ENCODE data around the gene MCRIP2.

Gene MCRIP2

DNA sequence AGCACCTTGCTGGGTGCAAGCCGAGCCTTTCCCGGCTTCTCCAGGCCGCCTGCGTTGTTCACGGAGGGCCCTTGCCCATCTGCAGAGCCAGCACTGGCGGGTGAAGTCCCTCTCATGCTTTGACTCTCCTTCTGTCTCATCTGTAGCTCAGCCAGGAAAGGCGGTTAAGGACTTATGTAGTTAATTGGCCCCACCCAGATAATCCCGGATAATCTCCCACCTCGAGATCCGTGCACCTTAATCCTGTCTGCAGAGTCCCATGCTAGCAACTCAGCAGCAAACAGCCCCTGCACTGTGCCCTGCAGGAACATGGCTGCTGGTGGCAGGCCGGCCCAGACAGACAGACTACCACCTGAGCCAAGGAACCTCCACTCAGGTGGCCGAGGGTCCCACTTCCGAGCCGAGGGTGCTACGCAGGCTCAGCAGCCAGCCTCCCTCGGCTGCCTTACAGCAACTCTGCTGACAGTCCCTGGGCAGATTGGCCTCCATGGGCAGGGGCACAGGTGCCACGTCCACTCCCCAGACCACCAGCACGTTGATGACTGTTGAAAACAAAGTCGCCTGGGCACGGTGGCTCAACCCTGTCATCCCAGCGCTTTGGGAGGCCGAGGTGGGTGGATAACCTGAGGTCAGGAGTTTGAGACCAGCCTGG, 34.8 kb upstream of the MCRIP2 start:
- Histone ChIP-seq H3K9me3 (ENCODE audit: low read length) (peaks cover 23% of the 10 kb centered on the region), H3K27me3 (ENCODE audit: insufficient read depth, low read length) (no peaks in the 10 kb centered on the region), H3K4me1 (ENCODE audit: insufficient read depth, low read length) (no peaks in the 10 kb centered on the region), H3K4me3 (ENCODE audit: low read length) (no peak overlapping the region), H2AFZ (ENCODE audit: low read depth, low read length) (no peak overlapping the region), H3K36me3 (ENCODE audit: insufficient read depth, low read length) (peaks cover 3% of the 10 kb centered on the region)

DNA sequence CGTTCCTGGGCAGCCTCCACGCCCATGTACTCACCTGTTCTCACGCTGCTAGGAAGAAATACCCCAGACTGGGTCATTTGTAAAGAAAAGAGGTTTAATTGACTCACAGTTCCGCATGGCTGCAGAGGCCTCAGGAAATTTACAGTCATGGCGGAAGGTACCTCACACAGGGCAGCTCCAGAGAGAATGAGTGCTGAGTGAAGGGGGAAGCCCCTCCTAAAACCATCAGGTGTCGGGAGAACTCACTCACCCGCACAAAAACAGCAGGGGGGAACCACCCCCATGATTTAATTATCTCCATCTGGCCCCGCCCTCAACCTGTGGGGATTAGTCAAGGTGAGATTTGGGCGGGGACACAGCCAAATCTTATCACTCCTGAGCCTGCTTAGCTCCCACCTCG, 33.6 kb upstream of the MCRIP2 start:
- Histone ChIP-seq H3K36me3 (ENCODE audit: insufficient read depth, low read length) (peaks cover 2% of the 10 kb centered on the region), H3K4me1 (ENCODE audit: insufficient read depth, low read length) (no peaks in the 10 kb centered on the region), H3K4me3 (ENCODE audit: low read length) (no peak overlapping the region), H2AFZ (ENCODE audit: low read depth, low read length) (no peak overlapping the region), H3K27me3 (ENCODE audit: insufficient read depth, low read length) (no peaks in the 10 kb centered on the region), H3K9me3 (ENCODE audit: low read length) (peaks cover 23% of the 10 kb centered on the region)

DNA sequence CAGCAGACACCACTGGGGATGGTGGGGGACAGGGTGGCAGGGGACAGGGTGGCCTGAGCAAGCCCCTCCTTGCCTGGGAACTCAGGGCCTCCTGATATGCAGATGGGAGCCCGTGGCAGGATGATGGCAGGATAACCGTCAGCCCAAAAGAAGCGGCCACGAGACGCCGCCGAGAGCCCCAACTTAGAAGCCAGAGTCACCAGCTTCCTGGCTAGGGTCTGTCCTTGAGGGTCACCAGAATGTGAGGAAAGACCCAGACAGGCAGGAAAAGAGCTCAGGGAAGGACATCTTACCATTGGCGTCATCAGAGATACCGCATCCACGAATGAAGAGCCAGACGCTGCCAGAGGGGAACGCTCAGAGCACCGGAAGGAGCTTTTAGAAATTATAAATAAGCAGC, 32.3 kb upstream of the MCRIP2 start:
- peaks cover 5% of the 10 kb centered on the region for H3K36me3 ChIP-seq (ENCODE audit: insufficient read depth, low read length)
- H3K9me3 ChIP-seq (ENCODE audit: low read length): peaks cover 28% of the 10 kb centered on the region
- H3K27me3 ChIP-seq (ENCODE audit: insufficient read depth, low read length): no peaks in the 10 kb centered on the region
- no peak overlapping the region for H2AFZ ChIP-seq (ENCODE audit: low read depth, low read length)
- H3K4me1 ChIP-seq (ENCODE audit: insufficient read depth, low read length): no peaks in the 10 kb centered on the region
- H3K4me3 ChIP-seq (ENCODE audit: low read length): no peak overlapping the region

DNA sequence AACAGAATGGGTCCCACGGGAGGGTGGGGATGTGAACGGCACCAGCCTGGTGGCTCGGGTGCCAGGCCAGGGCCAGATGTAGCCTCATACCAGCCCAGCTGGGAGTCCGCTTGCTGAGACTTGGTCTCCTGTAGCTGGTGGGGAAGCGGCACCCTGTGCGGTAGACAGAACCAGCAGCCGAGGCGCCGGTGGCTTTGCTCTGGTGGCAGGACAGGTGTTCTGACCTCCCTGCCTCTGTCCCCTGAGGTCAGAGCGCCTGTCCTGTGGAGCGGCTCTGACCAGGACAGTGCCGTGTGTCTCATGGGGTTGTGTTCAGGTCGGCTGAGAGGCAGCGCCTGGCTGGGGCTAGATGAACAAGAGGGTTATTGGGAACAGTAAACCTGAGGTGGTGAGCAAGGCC, 31.6 kb upstream of the MCRIP2 start:
- peaks cover 31% of the 10 kb centered on the region for H3K9me3 ChIP-seq (ENCODE audit: low read length)
- H3K36me3 ChIP-seq (ENCODE audit: insufficient read depth, low read length): peaks cover 5% of the 10 kb centered on the region
- no peak overlapping the region for H2AFZ ChIP-seq (ENCODE audit: low read depth, low read length)
- no peak overlapping the region for H3K4me3 ChIP-seq (ENCODE audit: low read length)
- H3K27me3 ChIP-seq (ENCODE audit: insufficient read depth, low read length): no peaks in the 10 kb centered on the region
- H3K4me1 ChIP-seq (ENCODE audit: insufficient read depth, low read length): no peaks in the 10 kb centered on the region

DNA sequence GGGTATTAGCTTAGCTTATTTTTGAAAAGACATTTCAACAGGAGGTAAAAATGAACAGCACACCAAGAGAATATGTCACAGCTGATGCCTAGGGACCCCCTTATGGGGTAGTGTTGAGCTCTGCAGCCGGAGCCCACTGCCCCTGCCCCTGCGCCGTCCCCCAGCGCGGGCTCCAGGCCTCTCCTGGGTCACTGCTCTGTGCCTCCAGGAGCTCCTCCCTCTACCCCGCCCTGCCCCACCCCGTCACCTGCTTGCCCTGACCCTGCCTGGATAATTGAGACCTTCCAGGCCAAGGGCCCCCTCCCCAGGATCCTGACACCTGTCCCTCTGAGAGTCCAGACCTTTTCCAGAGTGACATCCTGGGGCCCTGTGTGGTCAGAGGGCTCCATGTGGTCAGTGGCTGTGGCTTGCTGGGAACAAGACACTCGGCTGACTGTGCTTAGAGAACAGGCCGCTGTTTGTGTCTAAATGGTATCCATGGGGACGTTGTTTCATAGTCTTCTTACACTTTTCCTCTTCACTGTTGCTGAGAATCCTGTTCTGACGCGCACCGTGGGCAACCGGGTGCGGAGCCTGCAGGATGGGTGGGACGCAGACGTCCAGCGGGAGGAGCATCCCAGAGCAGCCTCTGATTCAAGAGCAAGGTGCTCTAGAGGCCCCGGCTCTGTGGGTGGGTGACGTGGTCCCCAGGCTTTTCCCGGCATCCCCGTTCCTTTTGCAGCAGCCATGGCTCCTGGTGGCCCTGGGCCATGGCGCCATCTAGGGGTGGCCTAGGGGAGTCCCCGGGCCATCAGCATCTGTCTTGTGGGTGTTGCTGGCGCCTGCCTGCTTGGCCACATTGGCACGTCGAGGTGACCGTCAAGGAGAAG, 30.9 kb upstream of the MCRIP2 start:
- Histone ChIP-seq H3K36me3 (ENCODE audit: insufficient read depth, low read length) (peaks cover 5% of the 10 kb centered on the region), H3K27me3 (ENCODE audit: insufficient read depth, low read length) (no peaks in the 10 kb centered on the region), H3K4me1 (ENCODE audit: insufficient read depth, low read length) (no peaks in the 10 kb centered on the region), H2AFZ (ENCODE audit: low read depth, low read length) (no peak overlapping the region), H3K4me3 (ENCODE audit: low read length) (no peak overlapping the region), H3K9me3 (ENCODE audit: low read length) (peaks cover 24% of the 10 kb centered on the region)

DNA sequence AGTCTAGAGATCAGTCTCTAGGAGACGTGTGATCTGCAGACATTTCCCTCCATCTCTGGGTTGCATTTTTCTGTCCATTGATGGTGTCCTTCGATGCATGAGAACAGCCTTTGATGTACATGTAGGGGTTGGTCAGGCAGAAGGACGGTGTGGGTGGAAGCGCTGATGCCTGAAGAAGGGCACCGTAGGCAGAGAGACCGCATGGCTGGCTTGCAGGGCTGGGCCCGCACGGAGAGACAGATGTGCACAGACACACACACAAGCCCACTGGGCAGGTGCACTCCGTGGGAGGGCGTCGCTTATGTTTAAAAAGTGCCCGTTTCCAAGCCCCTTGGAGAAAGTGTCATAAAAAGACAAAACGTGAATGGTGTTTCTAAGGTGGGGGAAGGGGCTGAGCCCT, 26.5 kb upstream of the MCRIP2 start:
- H3K36me3 ChIP-seq (ENCODE audit: insufficient read depth, low read length): peaks cover 5% of the 10 kb centered on the region
- no peak overlapping the region for H3K4me3 ChIP-seq (ENCODE audit: low read length)
- no peaks in the 10 kb centered on the region for H3K4me1 ChIP-seq (ENCODE audit: insufficient read depth, low read length)
- no peak overlapping the region for H2AFZ ChIP-seq (ENCODE audit: low read depth, low read length)
- H3K27me3 ChIP-seq (ENCODE audit: insufficient read depth, low read length): no peaks in the 10 kb centered on the region
- peaks cover 15% of the 10 kb centered on the region for H3K9me3 ChIP-seq (ENCODE audit: low read length)

DNA sequence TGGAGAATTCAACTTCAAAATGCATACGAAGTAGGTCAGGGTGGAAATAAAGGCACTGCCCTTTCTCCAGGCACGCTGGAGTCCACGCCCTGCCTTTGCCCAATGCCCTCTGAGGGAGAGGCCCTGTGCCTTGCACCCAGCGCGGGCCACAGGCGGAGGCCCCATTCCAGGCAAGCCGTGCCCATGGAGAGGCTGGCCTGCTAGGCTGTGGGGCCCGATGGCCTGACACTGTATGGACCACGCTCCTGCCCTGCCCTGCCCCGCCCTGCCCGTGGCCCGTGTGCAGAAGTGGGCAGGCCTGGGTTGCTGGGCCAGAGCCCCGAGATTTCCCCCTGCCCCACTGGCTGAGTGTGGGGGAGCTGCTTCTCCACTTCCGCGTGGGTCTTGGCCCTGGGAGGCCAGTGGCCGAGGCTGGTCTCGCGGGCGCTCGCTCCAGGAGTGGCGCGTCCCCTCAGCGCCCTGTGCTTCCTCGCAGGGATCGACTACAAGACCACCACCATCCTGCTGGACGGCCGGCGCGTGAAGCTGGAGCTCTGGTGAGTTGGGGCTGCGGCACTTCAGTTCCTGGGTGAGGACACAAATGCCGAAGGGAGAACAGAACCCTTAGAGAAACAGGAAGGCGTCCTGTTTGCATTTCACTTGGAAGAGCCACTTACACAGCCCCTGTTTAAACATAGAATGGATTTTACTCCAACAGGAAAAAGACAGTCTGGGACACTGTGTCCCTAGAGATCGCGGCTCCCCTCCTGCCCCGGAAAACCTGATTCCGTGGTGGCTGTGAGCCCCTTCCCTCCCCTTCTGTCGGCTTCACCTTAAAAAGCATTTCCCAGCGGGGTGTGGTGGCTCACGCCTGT, 24.7 kb upstream of the MCRIP2 start:
- H3K4me1 ChIP-seq (ENCODE audit: insufficient read depth, low read length): no peaks in the 10 kb centered on the region

DNA sequence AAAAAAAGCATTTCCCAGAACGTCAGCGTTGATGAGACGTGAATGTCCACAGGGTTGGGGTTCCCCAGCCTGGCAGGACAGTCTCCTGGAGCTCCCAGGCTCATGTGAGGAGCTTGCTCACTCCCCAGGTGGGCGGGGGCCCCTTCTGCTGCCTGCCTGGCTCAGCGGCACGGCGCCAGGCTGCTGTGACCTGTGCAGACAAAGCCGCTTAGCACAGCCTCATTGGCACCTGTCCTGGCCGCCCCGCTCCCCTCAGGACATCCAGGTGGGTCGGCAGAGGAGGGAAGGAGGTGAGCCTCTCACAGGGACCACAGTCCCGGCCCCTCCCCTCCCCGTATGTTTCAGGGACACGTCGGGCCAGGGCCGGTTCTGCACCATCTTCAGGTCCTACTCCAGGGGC, 23.8 kb upstream of the MCRIP2 start:
- Histone ChIP-seq H3K4me1 (ENCODE audit: insufficient read depth, low read length) (no peaks in the 10 kb centered on the region), H2AFZ (ENCODE audit: low read depth, low read length) (no peak overlapping the region), H3K9me3 (ENCODE audit: low read length) (peaks cover 12% of the 10 kb centered on the region), H3K36me3 (ENCODE audit: insufficient read depth, low read length) (peaks cover 5% of the 10 kb centered on the region), H3K4me3 (ENCODE audit: low read length) (no peak overlapping the region), H3K27me3 (ENCODE audit: insufficient read depth, low read length) (no peaks in the 10 kb centered on the region)

More for the DNA sequence above, 24.7 kb upstream of the MCRIP2 start:
- Histone ChIP-seq H3K4me3 (ENCODE audit: low read length) (no peak overlapping the region), H3K27me3 (ENCODE audit: insufficient read depth, low read length) (no peaks in the 10 kb centered on the region), H3K9me3 (ENCODE audit: low read length) (peaks cover 12% of the 10 kb centered on the region), H2AFZ (ENCODE audit: low read depth, low read length) (no peak overlapping the region), H3K36me3 (ENCODE audit: insufficient read depth, low read length) (peaks cover 5% of the 10 kb centered on the region)

DNA sequence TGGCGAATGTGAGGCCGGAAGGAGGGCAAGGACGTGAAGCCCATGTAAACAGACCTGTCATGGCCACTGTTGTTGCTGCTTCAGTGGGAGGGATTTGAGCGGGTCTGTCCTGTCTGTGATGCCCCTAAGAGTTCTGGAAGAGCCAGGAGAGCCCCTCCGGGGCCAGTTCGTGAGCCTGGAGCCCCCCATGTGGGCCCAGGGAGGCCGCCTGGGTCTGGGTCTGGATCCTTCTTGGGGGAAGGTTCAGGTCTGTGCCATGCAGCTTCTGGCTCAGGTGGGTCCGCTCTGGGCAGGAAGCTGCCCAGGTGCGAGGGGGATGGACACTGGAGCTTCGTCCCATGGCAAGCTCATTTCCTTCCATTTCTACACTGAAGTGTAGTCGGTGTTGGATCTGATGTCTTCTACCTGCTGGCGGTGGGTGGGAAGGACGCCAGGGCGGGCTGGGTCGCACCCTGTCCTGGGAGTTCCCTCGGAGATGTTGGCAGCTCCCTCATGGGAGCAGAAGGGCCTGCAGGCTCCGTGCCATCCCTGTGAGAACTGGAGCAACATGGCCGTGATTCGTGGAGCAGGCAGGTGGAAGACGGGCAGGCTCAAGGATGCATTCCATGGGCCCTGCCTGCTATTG, 22.0 kb upstream of the MCRIP2 start:
- H3K9me3 ChIP-seq (ENCODE audit: low read length): peaks cover 2% of the 10 kb centered on the region
- no peaks in the 10 kb centered on the region for H3K4me1 ChIP-seq (ENCODE audit: insufficient read depth, low read length)
- H3K27me3 ChIP-seq (ENCODE audit: insufficient read depth, low read length): no peaks in the 10 kb centered on the region
- no peak overlapping the region for H3K4me3 ChIP-seq (ENCODE audit: low read length)
- H2AFZ ChIP-seq (ENCODE audit: low read depth, low read length): no peak overlapping the region
- no peaks in the 10 kb centered on the region for H3K36me3 ChIP-seq (ENCODE audit: insufficient read depth, low read length)

DNA sequence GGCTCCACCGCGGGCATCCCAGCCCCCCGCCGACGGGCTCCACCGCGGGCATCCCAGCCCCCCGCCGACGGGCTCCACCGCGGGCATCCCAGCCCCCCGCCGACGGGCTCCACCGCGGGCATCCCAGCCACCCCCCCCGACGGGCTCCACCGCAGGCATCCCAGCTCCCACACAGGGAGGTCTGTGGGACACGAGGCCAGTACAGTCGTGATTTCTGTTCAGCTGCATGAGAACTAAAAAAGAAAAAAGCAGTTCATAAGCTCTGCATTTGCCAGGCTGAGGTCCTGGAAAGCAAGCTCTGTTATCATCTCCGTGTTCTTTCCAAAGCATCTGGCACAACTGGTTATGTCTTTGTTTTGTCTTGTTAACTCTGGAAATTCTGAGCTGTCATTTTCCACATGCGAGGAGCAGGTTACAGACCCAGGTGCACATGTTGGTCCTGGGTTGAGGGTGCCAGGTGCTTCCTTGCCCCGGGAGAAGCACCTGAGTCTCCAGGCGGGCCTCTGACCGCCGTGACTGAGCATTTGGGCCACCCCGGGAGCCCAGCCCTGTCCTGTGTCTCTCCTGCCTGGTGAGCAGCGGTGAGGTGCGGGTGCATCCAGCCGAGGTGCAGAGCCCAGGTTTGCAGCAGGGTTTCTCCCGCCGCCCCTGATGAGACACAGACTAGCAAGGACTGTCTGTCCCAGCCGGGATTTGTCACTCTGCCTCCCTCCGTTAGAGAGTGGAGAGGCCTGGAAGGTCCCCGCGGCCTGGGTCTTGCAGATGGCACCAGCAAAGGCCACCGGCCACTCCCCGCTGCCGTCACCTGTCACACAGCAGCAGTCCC, 20.7 kb upstream of the MCRIP2 start:
- no peak overlapping the region for H2AFZ ChIP-seq (ENCODE audit: low read depth, low read length)
- H3K4me3 ChIP-seq (ENCODE audit: low read length): no peak overlapping the region
- H3K36me3 ChIP-seq (ENCODE audit: insufficient read depth, low read length): peaks cover 5% of the 10 kb centered on the region
- H3K4me1 ChIP-seq (ENCODE audit: insufficient read depth, low read length): no peaks in the 10 kb centered on the region
- no peaks in the 10 kb centered on the region for H3K27me3 ChIP-seq (ENCODE audit: insufficient read depth, low read length)
- H3K9me3 ChIP-seq (ENCODE audit: low read length): no peaks in the 10 kb centered on the region

DNA sequence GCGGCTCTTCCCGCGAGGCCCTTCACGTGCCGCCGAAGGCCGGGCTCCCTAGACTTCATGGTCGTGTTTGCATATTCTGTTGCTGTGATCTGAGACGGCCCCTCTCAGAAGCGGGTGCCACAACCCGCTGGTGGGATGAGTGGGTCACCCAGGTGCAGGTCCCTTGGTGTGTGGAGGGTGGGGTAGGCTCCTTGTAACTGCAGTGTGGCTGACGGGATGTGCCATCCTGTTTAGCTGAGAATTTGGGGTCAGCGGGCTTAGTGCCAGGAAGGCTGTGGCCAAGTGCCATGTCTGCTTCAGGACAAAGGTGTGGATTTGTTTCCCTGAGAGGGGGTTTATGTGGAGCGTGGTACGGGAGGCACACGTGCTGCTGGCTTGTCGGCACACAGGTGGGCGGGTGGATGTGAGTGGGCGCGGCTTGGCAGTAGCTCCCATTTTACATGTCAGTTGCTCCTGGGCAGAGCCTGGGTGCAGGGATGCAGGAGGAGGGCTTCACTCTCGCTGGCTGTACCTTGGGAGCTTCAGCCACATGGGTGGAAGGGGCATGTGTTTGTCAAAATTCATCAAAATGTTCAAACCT, 20.0 kb upstream of the MCRIP2 start:
- Histone ChIP-seq H3K36me3 (ENCODE audit: insufficient read depth, low read length) (peaks cover 11% of the 10 kb centered on the region), H2AFZ (ENCODE audit: low read depth, low read length) (no peak overlapping the region), H3K9me3 (ENCODE audit: low read length) (no peaks in the 10 kb centered on the region), H3K4me3 (ENCODE audit: low read length) (no peak overlapping the region), H3K4me1 (ENCODE audit: insufficient read depth, low read length) (no peaks in the 10 kb centered on the region), H3K27me3 (ENCODE audit: insufficient read depth, low read length) (no peaks in the 10 kb centered on the region)

DNA sequence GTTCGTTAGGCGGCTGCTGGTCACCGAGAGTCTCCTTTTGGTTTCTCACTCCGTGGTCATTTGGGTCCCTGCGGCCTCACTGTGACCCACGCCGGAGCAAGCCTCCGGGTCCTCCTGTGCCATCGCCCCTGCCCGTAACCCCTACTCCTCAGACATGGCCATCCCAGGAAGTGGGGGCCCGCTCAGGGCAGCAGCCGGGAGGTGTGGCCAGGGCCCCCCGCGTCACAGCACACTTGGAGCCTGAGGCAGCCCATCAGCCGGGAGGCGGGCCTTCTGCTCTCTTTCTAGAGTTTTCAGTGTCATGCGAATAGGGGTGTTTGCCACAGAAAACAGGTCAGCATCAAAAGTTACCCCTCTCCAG, 18.7 kb upstream of the MCRIP2 start:
- Histone ChIP-seq H3K9me3 (ENCODE audit: low read length) (no peaks in the 10 kb centered on the region), H3K4me1 (ENCODE audit: insufficient read depth, low read length) (no peaks in the 10 kb centered on the region), H2AFZ (ENCODE audit: low read depth, low read length) (no peak overlapping the region), H3K36me3 (ENCODE audit: insufficient read depth, low read length) (peaks cover 17% of the 10 kb centered on the region), H3K27me3 (ENCODE audit: insufficient read depth, low read length) (no peaks in the 10 kb centered on the region), H3K4me3 (ENCODE audit: low read length) (no peak overlapping the region)
